GM12878 (cell line): ENCODE measurements around the gene AKT3. TPM values are rescaled to one million over a fixed set of nuclear protein-coding genes. Genes with fewer than 3 reads are reported as not detected.

ENCODE experiments used
- ATAC-seq: fragments of 200-7000 bp; cut with Tn5 transposase; 3 replicates; pipeline ENCODE4 v1.9.1; 2020; ENCODE audit warnings: mild to moderate bottlenecking, moderate library complexity
- BruUV-seq: library from RNA; stranded (reverse); fragments of 400-500 nt; replicated peaks from 2 replicates; lab custom pipeline; 2021; lab: Mats Ljungman, UMichigan
- CTCF ChIA-PET: fragments of 300-600 bp; sonication (Branson Sonifier 250); formaldehyde crosslinking; extraction: SDS; loops from one replicate; lab custom pipeline; 2021; ENCODE audit warnings: inconsistent platforms; lab: Yijun Ruan, JAX
- POLR2A ChIA-PET: fragments of 350-600 bp; formaldehyde crosslinking; extraction: SDS; loops from one replicate; lab custom pipeline; 2021; ENCODE audit warnings: inconsistent platforms; lab: Charles Lee
- RAD21 ChIA-PET: fragments of 300-600 bp; sonication (Branson Sonifier 250); formaldehyde crosslinking; loops from one replicate; lab custom pipeline; 2023; ENCODE audit warnings: antibody characterized with exemption; ENCODE audit not compliant: unreplicated experiment; lab: Charles Lee
- SMC1A ChIA-PET: fragments of 300-600 bp; sonication (Branson Sonifier 250); formaldehyde crosslinking; loops from one replicate; lab custom pipeline; 2023; ENCODE audit not compliant: unreplicated experiment, uncharacterized antibody; lab: Charles Lee
- DNase-seq: peaks from one replicate; pipeline ENCODE4 v3.0.0-alpha.2; 2011; ENCODE audit warnings: low read depth, low spot score
- FAIRE-seq: peaks from 3 replicates; lab custom pipeline; 2011; peaks lifted over from hg19 to GRCh38; lab: Jason Lieb, UNC
- H2AFZ ChIP-seq: 2 replicates; pipeline ENCODE4 v1.6.0; 2011; ENCODE audit warnings: low read depth, low read length, control low read depth; ENCODE audit not compliant: control insufficient read depth
- H3K27ac ChIP-seq: 2 replicates; pipeline ENCODE4 v1.5.1; 2011; ENCODE audit warnings: control low read depth; ENCODE audit not compliant: control insufficient read depth, insufficient read depth
- H3K27me3 ChIP-seq, 2 experiments: replicated peaks in 1 of 2; 2 replicates each; pipeline versions ENCODE4 v1.6.0 to v1.6.1; 2011; ENCODE audit warnings: low read length in 1 of 2; ENCODE audit not compliant: control insufficient read depth in 2 of 2, insufficient read depth in 2 of 2
- H3K36me3 ChIP-seq, 2 experiments: 2 replicates each; pipeline ENCODE4 v1.5.1; 2011; ENCODE audit warnings: low read length in 1 of 2; ENCODE audit not compliant: control insufficient read depth in 2 of 2, insufficient read depth in 2 of 2
- H3K4me1 ChIP-seq: 2 replicates; pipeline ENCODE4 v1.6.1; 2011; ENCODE audit warnings: mild to moderate bottlenecking, low read length, moderate library complexity, mixed read lengths; ENCODE audit not compliant: control insufficient read depth, insufficient read depth
- H3K4me2 ChIP-seq: 2 replicates; pipeline ENCODE4 v1.6.0; 2011; ENCODE audit warnings: control low read depth; ENCODE audit not compliant: control insufficient read depth, insufficient read depth
- H3K4me3 ChIP-seq: fragments of 200-600 bp; sonication (generic); 2 replicates; pipeline ENCODE4 v1.5.1; 2016
- H3K79me2 ChIP-seq: 2 replicates; pipeline ENCODE4 v1.6.0; 2011; ENCODE audit warnings: low read length; ENCODE audit not compliant: control insufficient read depth, insufficient read depth
- H3K9ac ChIP-seq: 2 replicates; pipeline ENCODE4 v1.8.0; 2011; ENCODE audit warnings: low read length, control low read depth, mixed read lengths; ENCODE audit not compliant: control insufficient read depth, insufficient read depth
- H3K9me3 ChIP-seq: replicated peaks from 3 replicates; pipeline ENCODE4 v1.5.1; 2011; ENCODE audit warnings: mild to moderate bottlenecking, low read length; ENCODE audit not compliant: control insufficient read depth, insufficient read depth
- H4K20me1 ChIP-seq: 2 replicates; pipeline ENCODE4 v1.6.0; 2011; ENCODE audit not compliant: control insufficient read depth, insufficient read depth
- FOXM1 ChIP-seq: IDR thresholded peaks from 2 replicates; pipeline ENCODE4 v1.6.1; 2012; ENCODE audit warnings: low read depth, mild to moderate bottlenecking, inconsistent platforms, low read length, moderate library complexity
- HDAC2 ChIP-seq: fragments of 200-600 bp; sonication (generic); IDR thresholded peaks from 2 replicates; pipeline ENCODE4 v1.6.1; 2017
- IKZF2 ChIP-seq, 2 experiments: fragments of 450-650 bp; IDR thresholded peaks; 2 replicates each; pipeline ENCODE4 v1.6.1; 2017; ENCODE audit warnings: mild to moderate bottlenecking in 2 of 2, moderate library complexity in 2 of 2
- NFIC ChIP-seq: IDR thresholded peaks from 2 replicates; pipeline ENCODE4 v1.6.1; 2012; ENCODE audit warnings: low read depth, mild to moderate bottlenecking, inconsistent platforms, low read length, moderate library complexity
- SIX5 ChIP-seq: IDR thresholded peaks from 2 replicates; pipeline ENCODE4 v1.6.1; 2011; ENCODE audit warnings: mild to moderate bottlenecking, low read depth, low read length, moderate library complexity; ENCODE audit not compliant: severe bottlenecking
- SPI1 ChIP-seq: IDR thresholded peaks from 2 replicates; pipeline ENCODE4 v1.6.1; 2011; ENCODE audit warnings: low read depth, mild to moderate bottlenecking, low read length, moderate library complexity, borderline replicate concordance; ENCODE audit not compliant: insufficient read depth
- SRF ChIP-seq, 2 experiments: IDR thresholded peaks; 2 replicates each; pipeline ENCODE4 v1.6.1; 2011; ENCODE audit warnings: low read depth in 2 of 2, low read length in 2 of 2, mild to moderate bottlenecking in 1 of 2, moderate library complexity in 1 of 2
- YBX1 ChIP-seq: fragments of 450-650 bp; IDR thresholded peaks from 2 replicates; pipeline ENCODE4 v1.6.1; 2016; ENCODE audit warnings: antibody characterized with exemption
- ZBTB11 ChIP-seq: fragments of 450-650 bp; formaldehyde crosslinking; IDR thresholded peaks from 2 replicates; pipeline ENCODE4 v1.5.0; 2022; ENCODE audit warnings: mild to moderate bottlenecking, missing genetic modification characterization
- ZNF217 ChIP-seq: fragments of 450-650 bp; IDR thresholded peaks from 2 replicates; pipeline ENCODE4 v1.6.1; 2017; ENCODE audit warnings: antibody characterized with exemption, mild to moderate bottlenecking
- WGBS: methylation state at CpG from one replicate; pipeline ENCODE4 v1.1.6; 2016; ENCODE audit warnings: low lambda C conversion rate; ENCODE audit not compliant: insufficient replicate concordance, insufficient coverage; ENCODE audit errors: missing lambda C conversion rate; 5-methylcytosine and 5-hydroxymethylcytosine counted together
- in situ Hi-C: fragments of 300-500 bp; cut with MboI; formaldehyde crosslinking; loops from 9 replicates; pipeline ENCODE4 v1.14.3; 2018; ENCODE audit warnings: mixed read lengths
- intact Hi-C: fragments of 100-400 bp; cut with micrococcal nuclease; formaldehyde crosslinking; loops from one replicate; pipeline ENCODE4 v1.14.2; 2022; ENCODE audit not compliant: unreplicated experiment
- polyA plus RNA-seq, 11 experiments: library from polyadenylated mRNA; depleted of rRNA in 4 of 11; unstranded in 6 of 11; stranded (reverse) in 5 of 11; fragments of >200 nt; fragmentation: Nextera tagmentation in 4 of 11; fragmentation: Illumina TruSeq in 1 of 11; extraction: Ambion mirVana in 4 of 11; extraction: Trizol in 1 of 11; gene quantifications; 1 replicate in 1 of 11; 2 replicates in 10 of 11; pipeline versions ENCODE4 v1.2.1 to v1.2.3, GENCODE V29; 2011 to 2016; ENCODE audit warnings: inconsistent platforms in 2 of 11, missing spikeins in 2 of 11, low read depth in 1 of 11
- total RNA-seq, 4 experiments: library from RNA; depleted of rRNA in 3 of 4; stranded (reverse); fragments of >200 nt in 3 of 4; fragmentation: Illumina TruSeq in 1 of 4; extraction: Trizol in 1 of 4; gene quantifications; 2 replicates each; pipeline versions ENCODE4 v1.2.1 to v1.2.3, GENCODE V29; 2013 to 2021
- TF ChIP-seq, protein P1 (sequence below): IDR thresholded peaks from 2 replicates; pipeline ENCODE4 v1.6.1; 2012; ENCODE audit warnings: improper control_type of control experiment, low read depth, low read length; ENCODE audit not compliant: insufficient replicate concordance
- TF ChIP-seq, protein P2 (sequence below): IDR thresholded peaks from 2 replicates; pipeline ENCODE4 v1.6.1; 2012; ENCODE audit warnings: mild to moderate bottlenecking, low read depth, low read length

Gene AKT3
- total and polyA plus RNA-seq, 10 of the 15 experiments (the other 5 are each of a cell fraction or from before 2014, with no cell fraction given), result 0.03 to 0.56 (median 0.19) TPM

GRCh38 chr1:243734308-243734695, 115.7 kb downstream of the AKT3 start:
- no peaks in the 10 kb centered on the region for H3K79me2 ChIP-seq
- H3K4me1 ChIP-seq, result peaks cover 4% of the 10 kb centered on the region; the same call in 1 of the 2 replicates
- 47% methylated on average over 2 of the region's 2 CpGs for WGBS
- no peak for DNase-seq
- no peak overlapping the region for H3K9ac ChIP-seq
- no TSS peak for BruUV-seq
- CTCF ChIA-PET, result interaction anchor here (0.6 to 2.0 kb wide), 2 partner anchors 10 to 83 kb away, joined by 3 to 6 read pairs; no protein-coding TSS in a partner anchor
- SMC1A ChIA-PET, result interaction anchor here (0.6 to 2.4 kb wide), 3 partner anchors 14 to 318 kb away, joined by 3 to 10 read pairs (median 3); no protein-coding TSS in a partner anchor
- H3K36me3 ChIP-seq, result no peaks in the 10 kb centered on the region
- intact Hi-C loops (no loop called here), in situ Hi-C loops (no loop called here)
- no peak overlapping the region for H3K4me2 ChIP-seq
- H3K27ac ChIP-seq, result no peak overlapping the region
- H3K4me3 ChIP-seq, result no peak overlapping the region
- peaks cover 9% of the 10 kb centered on the region; the same call in 2 of the 3 replicates for H3K9me3 ChIP-seq
- no peak for FAIRE-seq
- H2AFZ ChIP-seq, result no peak overlapping the region
- RAD21 ChIA-PET, result interaction anchor here (1.9 kb wide), 1 partner anchor 14 kb away, joined by 5 read pairs; no protein-coding TSS in a partner anchor
- no peaks in the 10 kb centered on the region for H3K27me3 ChIP-seq
- H4K20me1 ChIP-seq, result no peaks in the 10 kb centered on the region
- POLR2A ChIA-PET, result no interaction called here
- ATAC-seq, result no peak
- no peak for TF ChIP-seq NFIC
- no peak for TF ChIP-seq IKZF2 (IDR thresholded peaks at IDR 0.05)
- no peak for TF ChIP-seq SIX5
- no peak for TF ChIP-seq SPI1
- TF ChIP-seq ZBTB11 (CRISPR knock-in tag), result no peak
- TF ChIP-seq YBX1, result no peak
- TF ChIP-seq ZNF217, result no peak
- no peak for TF ChIP-seq SRF (IDR thresholded peaks at IDR 0.05; ENCODE audit: low read depth in 2 of 2, low read length in 2 of 2)
- no peak for TF ChIP-seq FOXM1
- TF ChIP-seq, protein P1, sequence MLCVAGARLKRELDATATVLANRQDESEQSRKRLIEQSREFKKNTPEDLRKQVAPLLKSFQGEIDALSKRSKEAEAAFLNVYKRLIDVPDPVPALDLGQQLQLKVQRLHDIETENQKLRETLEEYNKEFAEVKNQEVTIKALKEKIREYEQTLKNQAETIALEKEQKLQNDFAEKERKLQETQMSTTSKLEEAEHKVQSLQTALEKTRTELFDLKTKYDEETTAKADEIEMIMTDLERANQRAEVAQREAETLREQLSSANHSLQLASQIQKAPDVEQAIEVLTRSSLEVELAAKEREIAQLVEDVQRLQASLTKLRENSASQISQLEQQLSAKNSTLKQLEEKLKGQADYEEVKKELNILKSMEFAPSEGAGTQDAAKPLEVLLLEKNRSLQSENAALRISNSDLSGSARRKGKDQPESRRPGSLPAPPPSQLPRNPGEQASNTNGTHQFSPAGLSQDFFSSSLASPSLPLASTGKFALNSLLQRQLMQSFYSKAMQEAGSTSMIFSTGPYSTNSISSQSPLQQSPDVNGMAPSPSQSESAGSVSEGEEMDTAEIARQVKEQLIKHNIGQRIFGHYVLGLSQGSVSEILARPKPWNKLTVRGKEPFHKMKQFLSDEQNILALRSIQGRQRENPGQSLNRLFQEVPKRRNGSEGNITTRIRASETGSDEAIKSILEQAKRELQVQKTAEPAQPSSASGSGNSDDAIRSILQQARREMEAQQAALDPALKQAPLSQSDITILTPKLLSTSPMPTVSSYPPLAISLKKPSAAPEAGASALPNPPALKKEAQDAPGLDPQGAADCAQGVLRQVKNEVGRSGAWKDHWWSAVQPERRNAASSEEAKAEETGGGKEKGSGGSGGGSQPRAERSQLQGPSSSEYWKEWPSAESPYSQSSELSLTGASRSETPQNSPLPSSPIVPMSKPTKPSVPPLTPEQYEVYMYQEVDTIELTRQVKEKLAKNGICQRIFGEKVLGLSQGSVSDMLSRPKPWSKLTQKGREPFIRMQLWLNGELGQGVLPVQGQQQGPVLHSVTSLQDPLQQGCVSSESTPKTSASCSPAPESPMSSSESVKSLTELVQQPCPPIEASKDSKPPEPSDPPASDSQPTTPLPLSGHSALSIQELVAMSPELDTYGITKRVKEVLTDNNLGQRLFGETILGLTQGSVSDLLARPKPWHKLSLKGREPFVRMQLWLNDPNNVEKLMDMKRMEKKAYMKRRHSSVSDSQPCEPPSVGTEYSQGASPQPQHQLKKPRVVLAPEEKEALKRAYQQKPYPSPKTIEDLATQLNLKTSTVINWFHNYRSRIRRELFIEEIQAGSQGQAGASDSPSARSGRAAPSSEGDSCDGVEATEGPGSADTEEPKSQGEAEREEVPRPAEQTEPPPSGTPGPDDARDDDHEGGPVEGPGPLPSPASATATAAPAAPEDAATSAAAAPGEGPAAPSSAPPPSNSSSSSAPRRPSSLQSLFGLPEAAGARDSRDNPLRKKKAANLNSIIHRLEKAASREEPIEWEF, result no peak
- no peak for TF ChIP-seq HDAC2
- TF ChIP-seq, protein P2, sequence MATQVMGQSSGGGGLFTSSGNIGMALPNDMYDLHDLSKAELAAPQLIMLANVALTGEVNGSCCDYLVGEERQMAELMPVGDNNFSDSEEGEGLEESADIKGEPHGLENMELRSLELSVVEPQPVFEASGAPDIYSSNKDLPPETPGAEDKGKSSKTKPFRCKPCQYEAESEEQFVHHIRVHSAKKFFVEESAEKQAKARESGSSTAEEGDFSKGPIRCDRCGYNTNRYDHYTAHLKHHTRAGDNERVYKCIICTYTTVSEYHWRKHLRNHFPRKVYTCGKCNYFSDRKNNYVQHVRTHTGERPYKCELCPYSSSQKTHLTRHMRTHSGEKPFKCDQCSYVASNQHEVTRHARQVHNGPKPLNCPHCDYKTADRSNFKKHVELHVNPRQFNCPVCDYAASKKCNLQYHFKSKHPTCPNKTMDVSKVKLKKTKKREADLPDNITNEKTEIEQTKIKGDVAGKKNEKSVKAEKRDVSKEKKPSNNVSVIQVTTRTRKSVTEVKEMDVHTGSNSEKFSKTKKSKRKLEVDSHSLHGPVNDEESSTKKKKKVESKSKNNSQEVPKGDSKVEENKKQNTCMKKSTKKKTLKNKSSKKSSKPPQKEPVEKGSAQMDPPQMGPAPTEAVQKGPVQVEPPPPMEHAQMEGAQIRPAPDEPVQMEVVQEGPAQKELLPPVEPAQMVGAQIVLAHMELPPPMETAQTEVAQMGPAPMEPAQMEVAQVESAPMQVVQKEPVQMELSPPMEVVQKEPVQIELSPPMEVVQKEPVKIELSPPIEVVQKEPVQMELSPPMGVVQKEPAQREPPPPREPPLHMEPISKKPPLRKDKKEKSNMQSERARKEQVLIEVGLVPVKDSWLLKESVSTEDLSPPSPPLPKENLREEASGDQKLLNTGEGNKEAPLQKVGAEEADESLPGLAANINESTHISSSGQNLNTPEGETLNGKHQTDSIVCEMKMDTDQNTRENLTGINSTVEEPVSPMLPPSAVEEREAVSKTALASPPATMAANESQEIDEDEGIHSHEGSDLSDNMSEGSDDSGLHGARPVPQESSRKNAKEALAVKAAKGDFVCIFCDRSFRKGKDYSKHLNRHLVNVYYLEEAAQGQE, result no peak
